ELR (cell line): ENCODE measurements around the gene BAG5.

Experiments
- DNase-seq: peaks from one replicate; pipeline ENCODE4 v3.0.0-alpha.2; 2015; ENCODE audit warnings: low read depth

Gene BAG5

DNA sequence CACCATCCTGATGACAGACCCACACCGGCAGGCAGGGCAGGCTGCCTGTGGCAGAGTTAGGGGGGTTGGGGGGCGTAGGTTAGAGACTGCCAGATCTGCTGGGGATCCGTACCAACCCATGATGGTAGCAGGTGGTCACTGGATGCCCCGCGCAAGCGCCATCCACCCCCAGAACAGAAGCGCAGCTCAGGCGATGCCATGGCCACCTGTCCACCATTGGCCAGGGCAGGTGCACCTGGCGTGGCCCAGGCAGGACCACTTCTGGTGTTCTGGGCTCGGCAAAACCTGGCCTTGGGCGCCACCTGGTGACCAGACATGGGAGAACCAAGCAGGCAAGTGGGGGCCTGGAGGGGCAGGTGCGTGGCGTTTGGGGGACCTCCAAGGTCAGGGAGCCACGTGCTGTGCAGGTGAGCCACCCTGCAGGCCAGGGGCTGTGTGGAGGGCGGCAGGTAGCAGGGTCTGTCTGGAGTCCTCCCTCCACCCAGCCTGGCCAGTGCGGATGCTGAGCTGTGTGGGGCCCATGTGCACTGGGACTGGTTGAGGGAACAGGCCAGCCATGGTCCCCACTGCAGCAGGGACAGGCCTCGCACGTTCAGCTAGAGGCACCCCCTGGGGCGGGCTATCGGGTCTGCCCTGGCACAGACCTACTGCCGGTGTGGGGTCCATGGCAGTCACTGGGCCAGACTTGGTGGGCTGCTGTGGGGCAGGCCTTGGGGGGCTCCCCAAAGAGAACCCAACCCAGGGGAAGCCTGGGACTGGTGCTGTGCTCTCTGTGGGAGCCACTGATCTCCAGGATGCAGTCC lies 15.6 kb downstream of the BAG5 start:
- DNase-seq: peak; percentile 65

DNA sequence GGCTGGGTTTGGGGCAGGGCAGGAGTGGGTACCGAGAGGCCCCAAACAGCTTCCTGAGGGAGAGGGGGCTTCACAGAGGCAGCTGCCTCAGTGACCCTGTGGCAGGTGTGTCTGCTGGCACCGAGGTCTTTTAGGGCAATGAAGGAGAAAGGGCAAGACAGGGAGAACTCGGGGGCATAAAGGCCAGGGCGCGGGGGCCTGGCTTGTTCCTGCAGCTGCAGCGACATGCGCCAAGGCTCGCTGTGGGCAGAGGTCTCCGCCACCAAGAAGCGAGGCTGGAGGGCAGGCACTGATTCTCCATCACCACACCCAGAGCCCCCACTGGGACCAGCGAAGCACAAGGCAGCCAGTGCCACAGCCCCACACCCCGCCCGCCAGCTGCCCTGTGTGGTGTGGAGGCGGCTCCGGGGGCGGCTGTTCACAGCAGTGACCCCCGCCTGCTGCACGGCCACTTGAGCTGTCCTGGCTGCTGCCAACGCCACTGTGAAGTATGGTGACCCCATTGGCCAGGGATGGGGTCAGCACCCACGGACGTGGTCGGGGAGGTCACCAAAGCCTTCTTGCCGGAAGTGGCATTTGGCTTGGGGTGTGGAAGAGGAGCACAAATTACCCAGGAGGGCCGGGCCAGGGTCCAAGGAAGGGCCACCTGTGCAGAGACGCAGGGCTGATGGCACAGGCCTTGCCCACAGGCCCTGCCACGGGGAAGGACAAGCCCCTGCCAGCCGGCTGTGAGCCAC lies 16.4 kb downstream of the BAG5 start:
- no peak for DNase-seq

DNA sequence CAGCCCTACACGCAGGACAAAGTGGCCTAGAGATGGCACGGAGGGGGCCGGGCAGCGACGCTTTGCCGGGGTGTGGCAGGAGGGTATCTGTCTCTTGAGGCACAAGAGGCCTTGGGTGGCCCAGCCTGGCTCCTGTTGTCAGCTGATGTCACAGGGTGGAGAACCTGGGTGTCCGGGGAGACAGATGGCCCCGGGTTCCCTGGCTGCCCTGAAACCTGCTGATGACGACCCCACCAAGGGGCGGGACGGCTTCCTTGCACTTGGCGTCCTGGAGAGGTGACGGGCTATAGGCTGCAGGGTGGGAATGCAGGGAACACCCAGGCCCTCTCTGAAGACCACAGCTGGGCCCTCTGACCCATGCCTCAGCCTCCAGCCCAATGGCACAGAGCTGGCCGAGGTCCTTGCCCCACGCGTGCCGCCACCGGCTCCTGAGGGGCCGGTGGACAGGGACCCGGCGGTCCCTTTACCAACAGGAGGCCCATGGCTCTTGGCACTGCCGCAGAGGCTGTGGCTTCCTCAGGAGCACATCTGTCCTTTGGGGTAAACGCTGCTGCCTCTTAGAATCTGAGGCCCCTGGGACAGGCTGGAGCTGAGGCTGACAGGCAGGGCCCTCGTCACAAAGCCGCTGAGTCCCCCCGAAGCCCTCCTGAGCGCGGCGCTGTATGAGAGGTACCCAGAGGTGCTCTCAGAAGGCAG lies 17.1 kb downstream of the BAG5 start:
- no peak for DNase-seq

DNA sequence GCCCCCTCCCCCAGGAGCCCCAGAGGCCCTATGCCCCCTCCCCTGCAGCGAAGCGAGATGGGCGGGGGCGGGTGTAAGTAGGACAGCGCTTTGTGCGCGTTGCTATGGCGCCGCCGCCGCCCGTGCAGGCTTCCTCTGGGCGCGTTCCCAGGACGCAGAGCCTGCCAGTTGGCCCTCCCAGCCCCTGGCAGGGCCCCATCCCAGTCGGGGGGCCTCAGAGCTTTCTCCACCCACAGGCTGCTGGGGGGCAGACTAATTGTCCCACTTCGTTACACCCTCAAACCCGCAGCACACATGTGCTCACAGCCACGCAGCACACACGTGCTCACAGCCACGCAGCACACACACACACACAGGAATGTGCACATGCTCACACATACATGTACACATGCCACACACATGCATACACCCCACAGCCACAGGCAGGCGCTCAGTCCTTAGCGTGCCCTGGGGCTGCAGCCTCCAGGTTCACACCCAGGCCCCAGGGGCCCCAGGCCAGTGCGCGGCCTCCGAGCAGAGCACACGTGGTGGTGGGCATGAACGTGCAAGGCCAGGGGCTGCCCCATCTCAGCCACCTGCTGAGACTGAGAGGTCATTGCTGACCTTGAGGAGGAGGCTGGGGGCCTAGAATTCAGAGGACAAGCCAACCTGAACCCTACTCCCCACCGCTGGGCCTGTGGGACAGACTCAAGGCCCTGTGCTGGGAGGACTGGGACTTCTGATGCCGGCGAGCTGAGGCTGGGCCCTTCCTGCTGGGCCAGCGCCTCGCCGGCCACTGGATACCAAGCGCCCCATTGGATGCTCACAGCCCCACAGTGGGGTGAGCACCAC lies 17.9 kb downstream of the BAG5 start:
- no peak for DNase-seq

DNA sequence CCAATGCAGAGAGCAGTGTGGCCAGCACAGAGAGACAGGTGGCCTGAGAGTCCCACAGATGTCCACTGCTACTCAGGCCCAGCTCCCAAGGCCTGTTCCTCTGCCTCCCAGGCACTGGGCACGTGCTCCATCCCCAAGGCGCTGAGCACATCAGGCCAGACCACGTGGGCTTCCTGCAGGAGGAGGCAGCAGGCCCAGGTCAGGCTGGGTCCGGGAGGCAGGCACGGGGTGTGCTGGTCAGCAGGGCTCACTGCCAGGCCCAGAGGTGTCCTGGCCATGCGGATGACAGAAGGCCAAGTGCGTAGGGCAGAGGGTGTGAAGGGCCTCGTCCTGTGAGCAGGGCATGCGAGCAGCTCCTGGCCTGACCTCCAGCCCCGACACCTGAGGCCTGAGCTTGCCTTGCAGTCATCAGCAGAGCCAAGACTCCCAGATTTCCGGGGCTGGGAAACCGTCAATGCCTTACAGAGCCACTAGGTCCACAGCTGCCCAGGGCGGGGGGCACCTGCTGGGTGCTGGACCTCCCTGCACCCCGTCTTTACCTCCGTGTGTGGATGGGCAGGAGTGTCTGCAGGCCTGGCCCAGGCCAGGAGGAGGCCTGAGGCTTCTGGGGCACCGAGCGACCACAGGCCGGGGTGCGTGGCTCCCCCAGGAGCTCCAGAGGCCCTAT lies 18.6 kb downstream of the BAG5 start:
- peak; percentile 17 for DNase-seq

DNA sequence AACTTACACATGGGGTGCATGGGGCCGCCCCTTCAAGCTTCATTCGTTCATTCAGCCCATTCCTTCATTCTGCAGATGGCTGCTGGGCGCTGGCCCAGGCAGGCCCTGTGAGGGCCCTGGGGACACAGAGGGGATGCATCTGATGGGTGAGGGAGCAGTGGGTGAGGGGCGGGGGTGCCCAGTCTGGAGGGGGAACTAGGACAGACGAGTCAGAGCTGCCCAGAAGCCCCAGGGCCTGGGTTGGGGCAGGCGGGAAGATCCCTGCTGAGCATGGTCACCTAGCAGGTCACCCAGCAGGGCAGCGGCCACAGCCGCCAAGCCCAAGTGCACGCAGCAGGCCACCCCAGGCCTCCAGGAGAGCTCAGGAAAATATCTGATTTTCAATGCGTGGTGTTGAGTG lies 19.3 kb downstream of the BAG5 start:
- no peak for DNase-seq

DNA sequence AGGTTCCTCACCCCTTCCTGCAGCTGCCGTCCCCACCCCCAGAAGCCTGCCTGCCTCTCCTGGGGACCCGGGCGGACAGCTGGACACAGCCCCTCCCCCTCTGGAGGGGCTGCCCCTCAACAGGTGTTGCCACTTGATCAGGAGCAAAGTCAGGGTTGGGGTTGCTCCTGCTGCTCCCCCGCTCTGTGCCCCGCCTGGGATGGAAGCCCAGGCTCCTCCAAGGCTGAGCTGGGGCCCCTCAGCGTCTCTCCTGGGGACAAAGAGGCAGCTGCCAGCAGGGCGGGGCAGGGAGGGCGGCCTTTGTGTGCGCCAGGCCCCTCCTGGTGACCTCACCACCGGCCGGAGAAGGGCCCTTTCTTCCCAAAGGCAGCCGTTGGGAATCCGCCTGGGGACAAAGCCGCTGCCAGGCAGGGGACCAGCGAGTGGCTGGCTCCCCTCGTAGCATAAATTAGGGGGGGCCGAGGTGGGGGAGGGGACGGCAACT lies 19.8 kb downstream of the BAG5 start:
- no peak for DNase-seq

DNA sequence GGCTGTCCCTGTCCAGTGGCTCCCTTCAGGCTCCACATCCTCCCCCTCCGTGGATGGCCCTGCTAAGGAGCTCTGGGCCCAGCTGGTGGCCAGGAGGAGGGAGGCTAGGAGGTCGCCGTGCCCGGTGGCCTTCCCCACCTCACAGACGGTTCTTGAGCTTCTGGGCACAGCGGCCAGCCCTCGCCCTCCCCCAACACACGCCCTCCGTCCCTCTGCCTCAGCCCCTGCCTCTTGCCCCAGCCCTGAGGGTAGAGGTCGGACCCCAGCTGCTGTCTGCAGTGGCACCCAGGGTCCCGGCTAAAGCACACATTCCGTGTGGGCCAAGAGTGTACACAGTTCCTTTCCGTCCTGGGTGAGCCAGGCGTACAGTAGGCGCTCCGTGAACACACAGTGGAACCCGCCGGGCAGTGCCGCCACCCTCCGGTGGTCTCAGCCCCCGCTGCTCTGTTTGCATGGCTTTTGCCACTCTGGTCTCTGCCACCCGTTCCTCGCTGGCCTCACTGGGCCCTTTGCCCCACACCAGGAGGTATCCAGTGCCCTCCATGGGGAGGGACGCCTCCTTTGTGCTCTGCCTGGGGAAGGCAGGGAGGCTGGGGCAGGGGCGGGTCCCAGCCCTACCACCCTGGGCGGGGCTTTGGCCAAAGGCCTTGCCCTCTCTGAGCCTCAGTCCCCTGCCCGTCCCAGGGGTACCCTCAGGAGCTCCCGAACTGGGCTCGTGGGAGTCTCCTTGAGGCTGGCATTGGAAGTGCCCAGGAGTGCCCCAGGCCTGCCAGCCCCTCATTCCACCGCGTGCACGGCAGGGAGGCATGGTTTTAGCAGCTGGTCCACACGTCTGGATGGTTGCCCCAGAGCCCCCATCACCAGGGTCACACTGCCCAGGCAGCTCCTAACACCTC lies 20.5 kb downstream of the BAG5 start:
- DNase-seq: no peak

DNA sequence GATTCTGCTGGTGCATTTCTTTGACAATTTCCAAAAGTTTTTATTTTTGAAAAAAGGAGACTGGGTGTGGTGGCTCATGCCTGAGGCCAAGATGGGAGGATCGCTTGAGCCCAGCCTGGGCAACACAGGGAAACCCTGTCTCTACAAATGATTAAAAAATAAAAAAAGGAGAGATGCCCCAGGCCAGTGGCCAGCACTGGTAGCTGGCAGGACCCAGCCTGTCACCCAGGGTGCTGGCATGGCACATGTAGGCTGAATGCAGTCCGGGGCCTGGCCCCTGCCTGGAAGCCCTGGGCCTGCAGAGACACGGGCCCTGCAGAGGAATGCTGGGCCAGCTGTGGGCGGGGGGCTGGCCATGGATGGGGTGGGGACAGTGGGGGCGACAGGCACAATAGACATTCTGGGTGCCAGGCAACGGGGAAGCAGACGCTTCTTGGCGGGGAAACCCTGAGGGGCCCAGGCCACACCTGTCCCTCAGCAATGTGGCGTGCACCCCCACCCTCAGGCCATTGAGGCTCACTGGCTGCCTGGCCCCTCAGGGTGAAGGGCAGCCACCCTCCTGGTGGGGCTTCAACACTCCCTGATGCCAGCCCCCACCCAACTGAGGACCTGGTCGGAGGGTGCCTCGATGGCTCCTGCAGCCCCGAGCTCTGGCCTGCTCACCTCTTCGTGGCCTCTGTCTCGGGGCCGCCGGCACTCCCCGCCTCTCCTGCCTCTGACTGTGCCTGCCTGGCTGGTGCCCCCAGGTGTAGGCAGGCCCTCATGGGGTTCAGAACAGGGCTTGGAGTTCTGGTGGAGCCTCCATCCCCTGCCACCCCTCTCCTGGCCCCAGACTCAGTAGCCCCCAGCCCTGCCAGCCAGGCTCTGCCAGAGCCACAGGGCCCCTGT lies 21.4 kb downstream of the BAG5 start:
- no peak for DNase-seq

DNA sequence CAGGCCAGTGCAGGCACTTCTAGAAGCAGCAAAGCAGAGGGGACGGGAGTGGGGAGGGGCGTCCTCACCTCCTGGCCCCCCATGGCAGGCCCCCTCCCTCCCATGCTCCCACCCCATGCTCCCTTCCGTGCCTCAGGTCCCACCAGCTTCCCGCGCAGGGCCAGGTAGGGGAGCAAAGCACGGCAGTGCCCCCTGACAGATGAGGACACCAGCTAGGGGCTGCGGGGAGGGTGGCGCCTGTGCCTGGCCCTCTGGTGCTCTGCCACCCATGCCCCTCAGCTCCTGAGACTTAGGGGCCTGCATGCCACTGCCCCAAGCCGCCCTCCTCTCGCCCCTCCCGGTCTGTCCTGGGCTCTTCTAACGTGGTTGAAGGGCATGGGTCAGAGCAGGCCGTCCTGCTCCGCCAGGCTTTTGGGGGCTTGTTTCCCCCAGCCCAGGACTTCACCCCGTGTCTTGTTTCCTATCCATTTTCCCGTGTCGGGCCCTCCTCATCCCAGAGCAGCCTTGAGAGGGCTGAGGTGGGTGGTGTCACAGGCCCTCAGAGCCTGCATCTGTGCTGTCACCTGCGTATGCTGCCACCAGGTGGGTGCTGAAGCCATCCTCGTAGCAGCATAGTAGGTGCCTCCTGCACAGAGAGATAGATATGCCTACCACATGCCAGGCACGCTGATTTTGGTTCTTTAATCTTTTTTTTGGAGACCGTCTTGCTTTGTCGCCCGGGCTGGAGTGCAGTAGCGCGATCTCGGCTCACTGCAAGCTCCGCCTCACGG lies 23.2 kb downstream of the BAG5 start:
- no peak for DNase-seq

DNA sequence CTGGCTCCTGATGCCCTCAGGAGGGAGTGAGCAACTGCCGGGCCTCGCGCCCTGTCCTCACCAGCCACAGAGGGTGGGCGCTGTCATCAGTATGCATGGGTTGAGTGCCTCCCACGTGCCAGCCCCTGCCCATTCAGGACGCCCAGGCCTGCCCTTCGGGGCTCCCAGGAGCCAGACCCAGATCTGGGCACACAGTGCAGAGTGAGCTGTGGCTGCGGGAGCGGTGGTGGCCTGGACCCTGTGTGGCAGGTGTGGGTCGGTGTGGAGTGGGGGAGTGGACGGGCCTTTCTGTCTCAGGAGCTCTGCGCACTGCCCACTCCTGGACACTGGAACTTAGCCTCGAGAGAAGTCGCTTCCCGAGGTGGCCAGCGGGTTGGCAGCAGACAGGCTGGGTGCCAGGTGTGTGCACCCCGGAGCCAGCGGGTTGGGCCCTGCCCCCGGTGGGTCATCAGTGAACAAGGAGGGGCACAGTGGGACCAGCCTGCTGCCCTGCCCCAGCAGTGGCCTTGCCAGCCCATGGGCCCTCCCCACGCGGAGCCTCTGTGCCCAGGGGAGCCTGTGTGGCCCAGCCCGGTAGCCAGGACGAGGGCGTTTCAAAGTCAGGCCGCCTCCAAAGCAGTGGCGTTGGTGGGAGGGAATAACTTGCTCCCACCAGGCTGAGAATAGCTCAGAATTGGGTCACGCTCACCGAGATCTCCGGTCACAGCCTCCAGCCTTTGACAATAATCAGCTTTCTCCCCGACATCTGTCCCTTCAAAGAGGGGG lies 24.0 kb downstream of the BAG5 start:
- DNase-seq: no peak

DNA sequence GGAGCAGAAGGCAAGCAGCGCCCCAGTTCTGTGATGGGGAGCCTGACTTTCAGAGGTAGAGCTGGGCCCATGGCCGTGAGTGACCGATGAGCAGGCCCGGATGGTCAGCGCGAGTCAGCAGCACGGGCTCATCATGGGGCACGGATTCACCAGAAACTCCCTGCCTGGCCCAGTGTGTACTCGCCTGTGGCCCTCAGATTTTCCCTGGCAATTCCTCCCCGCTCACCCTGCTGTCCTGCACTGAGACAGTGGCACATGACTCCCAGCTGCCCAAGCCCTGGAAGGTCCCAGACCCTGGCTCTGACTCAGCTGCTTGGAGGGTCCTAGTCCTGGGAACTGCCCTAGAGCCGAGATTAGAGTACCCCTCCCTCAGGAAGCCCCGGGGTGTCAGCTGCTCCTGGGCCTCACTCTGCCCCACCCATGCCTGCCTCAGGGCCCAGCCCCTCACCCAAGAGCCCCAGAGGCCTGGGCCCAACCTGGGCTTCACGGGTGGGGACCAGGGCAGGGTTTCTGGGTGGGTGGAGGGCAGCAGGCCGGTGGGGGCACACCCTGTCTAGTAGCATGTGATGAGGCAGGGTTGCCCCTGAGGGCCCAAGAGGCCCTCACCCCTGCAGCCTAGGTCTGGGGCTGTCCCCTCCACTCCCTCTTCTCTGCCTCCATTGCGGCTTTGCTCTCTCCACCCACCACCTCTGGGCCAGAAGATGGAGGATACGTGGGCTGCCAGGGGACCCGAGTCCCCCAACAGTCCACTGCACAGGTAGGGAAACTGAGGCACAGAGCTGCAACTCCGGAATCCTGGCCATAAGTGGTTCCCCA lies 25.1 kb downstream of the BAG5 start:
- peak; percentile 73 for DNase-seq

DNA sequence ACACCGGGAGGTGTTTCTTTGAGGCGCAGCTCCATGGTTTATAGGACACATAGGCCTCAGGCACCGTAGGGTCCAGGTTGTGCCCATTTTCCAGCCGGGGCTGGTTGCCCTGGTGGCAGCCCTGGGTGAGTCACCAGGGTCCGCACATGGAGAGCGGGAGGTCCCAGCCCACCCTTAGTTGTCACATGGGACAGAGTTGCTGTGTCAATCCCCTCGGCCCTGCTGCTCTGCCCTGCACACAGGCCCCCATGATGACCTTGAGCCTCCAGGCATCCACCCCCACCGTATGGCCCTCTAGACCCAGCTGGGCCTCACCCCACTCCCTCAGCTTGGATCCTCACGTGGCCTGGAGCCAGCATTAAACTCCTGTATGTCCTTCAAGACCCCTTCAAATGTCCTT lies 25.8 kb downstream of the BAG5 start:
- no peak for DNase-seq

DNA sequence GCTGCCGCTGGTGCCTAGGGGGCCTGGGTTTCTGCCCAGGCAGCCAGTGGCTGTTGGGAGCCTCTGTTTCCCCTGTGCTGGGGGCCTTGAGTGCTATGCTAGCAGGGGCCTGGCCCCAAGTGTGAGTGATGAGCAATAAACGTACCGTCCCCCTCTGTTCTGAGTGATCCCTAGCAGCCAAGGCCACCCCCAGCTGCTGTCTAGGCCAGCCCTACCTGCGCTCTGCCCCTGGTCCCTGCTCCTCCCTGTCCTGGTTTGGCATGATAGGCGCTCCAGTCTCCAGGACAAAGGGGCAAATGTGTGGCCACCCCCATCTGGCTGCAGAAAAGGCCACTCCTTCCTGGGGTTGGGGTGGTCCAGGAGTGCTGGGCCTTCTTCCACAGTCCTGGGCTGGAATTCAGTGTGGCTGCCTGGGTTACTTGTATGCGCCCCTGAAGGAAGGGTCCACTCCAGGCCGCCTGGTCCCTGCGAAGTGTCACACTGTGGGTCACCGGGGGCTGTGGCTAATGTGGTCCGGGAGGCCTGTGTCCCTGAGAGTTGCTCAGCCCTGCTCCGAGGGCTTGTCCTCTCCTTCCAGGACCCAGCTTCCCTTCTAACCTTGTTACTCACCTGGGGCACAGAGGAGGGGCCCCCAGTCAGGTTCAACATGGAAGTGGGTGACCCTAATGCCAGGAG lies 26.4 kb downstream of the BAG5 start:
- DNase-seq: no peak

DNA sequence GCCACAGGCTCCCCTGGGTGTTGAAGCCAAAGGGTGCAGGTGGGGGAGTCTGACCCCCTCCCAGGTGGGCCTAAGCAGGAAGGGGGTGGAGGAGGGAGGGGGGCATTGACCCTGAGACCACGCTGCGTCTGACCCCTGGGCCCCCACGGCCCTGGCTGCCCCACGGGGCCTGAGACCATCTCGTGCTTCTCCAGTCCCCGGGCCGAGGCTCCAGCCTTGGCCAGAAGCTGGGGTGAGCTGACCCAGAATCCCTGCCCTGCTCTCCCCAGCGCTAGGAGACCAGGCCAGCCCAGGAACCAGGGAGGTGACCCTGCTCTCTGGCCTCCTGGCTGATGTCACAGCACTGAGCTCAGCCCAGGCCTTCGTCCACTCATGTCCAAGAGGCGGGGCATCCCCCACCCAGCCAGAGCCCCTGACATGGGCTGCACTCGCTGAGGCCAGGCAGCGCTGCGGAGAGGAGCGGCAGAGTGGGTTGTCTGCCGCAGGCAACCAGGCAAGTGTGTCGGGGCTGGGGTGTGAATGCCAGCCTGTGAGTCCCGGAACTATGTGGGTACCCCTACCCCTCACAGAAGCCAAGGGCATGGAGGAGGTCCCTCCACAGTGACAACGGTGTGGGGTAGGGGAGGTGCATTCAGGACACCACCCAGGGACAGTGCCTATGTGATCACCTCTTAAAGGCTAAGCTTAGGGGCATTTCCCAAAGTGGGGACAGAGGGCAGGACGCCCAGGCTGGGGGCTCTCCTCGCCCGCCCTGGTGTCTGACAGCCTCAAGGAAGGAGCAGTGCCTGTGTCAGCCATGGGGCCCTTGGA lies 27.2 kb downstream of the BAG5 start:
- DNase-seq: no peak
